HG03354 (cell line): ENCODE data around the gene VPS50.
"Not testable (repeated sequence)": the region's sequence is repeated elsewhere in the genome, so short reads cannot be mapped to it uniquely, and the experiment has no call there.

ENCODE experiments used
- ATAC-seq: cut with Tn5 transposase; IDR thresholded peaks from one replicate; pipeline ENCODE4 v1.9.1; 2021; ENCODE audit warnings: mild to moderate bottlenecking; ENCODE audit not compliant: unreplicated experiment, poor library complexity, severe bottlenecking

The VPS50 gene

GRCh38 chr7:93326291-93326690 is 94.1 kb downstream of the VPS50 start:
- not testable (repeated sequence) for ATAC-seq

- ATAC-seq: no peak
Measured at GRCh38 chr7:93327006-93327633, 95.0 kb downstream of the VPS50 start.

GRCh38 chr7:93331706-93332105 is 99.5 kb downstream of the VPS50 start:
- no peak for ATAC-seq

- ATAC-seq: no peak
Measured at GRCh38 chr7:93332172-93332571, 100.0 kb downstream of the VPS50 start.

- ATAC-seq: no peak
Measured at GRCh38 chr7:93337052-93337451, 104.9 kb downstream of the VPS50 start.

- not testable (repeated sequence) for ATAC-seq
Measured at GRCh38 chr7:93342178-93342577, 110.0 kb downstream of the VPS50 start.

GRCh38 chr7:93350338-93350737 is 118.2 kb downstream of the VPS50 start:
- no peak for ATAC-seq

- ATAC-seq: no peak
Measured at GRCh38 chr7:93352881-93353280, 120.7 kb downstream of the VPS50 start.

- ATAC-seq: no peak
Measured at GRCh38 chr7:93354815-93355214, 122.6 kb downstream of the VPS50 start.

GRCh38 chr7:93359520-93360198 is 127.5 kb downstream of the VPS50 start:
- ATAC-seq: no peak

- no peak for ATAC-seq
Measured at GRCh38 chr7:93361853-93362252, 129.7 kb downstream of the VPS50 start.

- ATAC-seq: peak; percentile 71
Measured at GRCh38 chr7:93364806-93365205, 132.6 kb downstream of the VPS50 start.

- ATAC-seq: no peak
Measured at GRCh38 chr7:93365341-93365740, 133.2 kb downstream of the VPS50 start.

GRCh38 chr7:93366816-93367215 is 134.7 kb downstream of the VPS50 start:
- ATAC-seq: no peak

GRCh38 chr7:93367254-93367653 is 135.1 kb downstream of the VPS50 start:
- ATAC-seq: no peak

- ATAC-seq: not testable (repeated sequence)
Measured at GRCh38 chr7:93370937-93371336, 138.8 kb downstream of the VPS50 start.

- ATAC-seq: no peak
Measured at GRCh38 chr7:93373537-93373936, 141.4 kb downstream of the VPS50 start.

- ATAC-seq: peak; percentile 83
Measured at GRCh38 chr7:93374345-93374940, 142.3 kb downstream of the VPS50 start.

GRCh38 chr7:93375603-93376002 is 143.4 kb downstream of the VPS50 start:
- ATAC-seq: no peak

- ATAC-seq: peak; percentile 59
Measured at GRCh38 chr7:93378131-93378760, 146.1 kb downstream of the VPS50 start.

- ATAC-seq: no peak
Measured at GRCh38 chr7:93382362-93382761, 150.2 kb downstream of the VPS50 start.
